Fibroblast of lung (primary cell): ENCODE measurements around the gene OR9Q2.
"Not testable (repeated sequence)": the region's sequence is repeated elsewhere in the genome, so short reads cannot be mapped to it uniquely, and the experiment has no call there.

ENCODE experiments used
- CTCF ChIP-seq, 2 donors: IDR thresholded peaks in 1 of 2; conservative IDR thresholded peaks in 1 of 2; 1 replicate in 1 of 2; 2 replicates in 1 of 2; pipeline ENCODE4 v1.5.1; 2011 to 2012; ENCODE audit warnings: low read length in 2 of 2, control low read depth in 1 of 2, inconsistent platforms in 1 of 2, low read depth in 1 of 2, mild to moderate bottlenecking in 1 of 2
- EZH2 ChIP-seq: IDR thresholded peaks from 2 replicates; pipeline ENCODE4 v1.5.1; 2012; ENCODE audit warnings: low read length, control low read depth, mild to moderate bottlenecking; ENCODE audit errors: missing control alignments

GRCh38 chr11:58212420-58212819 lies 23.6 kb downstream of the OR9Q2 start, which contains the start of gene OR1S1:
- TF ChIP-seq CTCF (conservative IDR thresholded peaks at IDR 0.05 in 1 of 2, IDR thresholded peaks at IDR 0.05 in 1 of 2; ENCODE audit: low read depth in 1 of 2, low read length in 2 of 2); EZH2: not testable (repeated sequence)
